Ammon's horn (tissue), 1 donor: ENCODE data around the gene KCNH5.
A peak's percentile ranks its signal among the peaks of the same experiment; 100 is the strongest.

Experiments
- DNase-seq: peaks from one replicate; pipeline ENCODE4 v3.0.0-alpha.2; 2016; ENCODE audit warnings: low spot score

KCNH5 gene

GRCh38 chr14:62739647-62740046 is 305.6 kb downstream of the KCNH5 start:
- DNase-seq, result no peak

GRCh38 chr14:62736048-62737043 is 308.9 kb downstream of the KCNH5 start:
- no peak for DNase-seq

- DNase-seq, result no peak
Measured at GRCh38 chr14:62734831-62735230, 310.4 kb downstream of the KCNH5 start.

- DNase-seq, result no peak
Measured at GRCh38 chr14:62722406-62722805, 322.9 kb downstream of the KCNH5 start.

- no peak for DNase-seq
Measured at GRCh38 chr14:62718629-62719028, 326.6 kb downstream of the KCNH5 start.

- no peak for DNase-seq
Measured at GRCh38 chr14:62711351-62712023, 333.8 kb downstream of the KCNH5 start.

GRCh38 chr14:62710811-62711210 is 334.4 kb downstream of the KCNH5 start:
- DNase-seq, result no peak

GRCh38 chr14:62709773-62710172 is 335.5 kb downstream of the KCNH5 start:
- DNase-seq, result no peak

GRCh38 chr14:62706217-62706616 is 339.0 kb downstream of the KCNH5 start:
- DNase-seq, result no peak

- DNase-seq, result no peak
Measured at GRCh38 chr14:62697461-62697860, 347.8 kb downstream of the KCNH5 start.

GRCh38 chr14:62696929-62697328 is 348.3 kb downstream of the KCNH5 start:
- DNase-seq, result no peak

GRCh38 chr14:62696331-62696924 is 348.8 kb downstream of the KCNH5 start:
- DNase-seq, result no peak

- no peak for DNase-seq
Measured at GRCh38 chr14:62694075-62694474, 351.2 kb downstream of the KCNH5 start.

GRCh38 chr14:62692490-62693106 is 352.7 kb downstream of the KCNH5 start:
- DNase-seq, result no peak

GRCh38 chr14:62691647-62692489 is 353.4 kb downstream of the KCNH5 start:
- peak; percentile 24 for DNase-seq

- no peak for DNase-seq
Measured at GRCh38 chr14:62689733-62690132, 355.5 kb downstream of the KCNH5 start.

GRCh38 chr14:62687818-62688217 is 357.4 kb downstream of the KCNH5 start:
- DNase-seq, result no peak

- DNase-seq, result no peak
Measured at GRCh38 chr14:62684376-62684775, 360.9 kb downstream of the KCNH5 start.

GRCh38 chr14:62682208-62682607 is 363.1 kb downstream of the KCNH5 start:
- DNase-seq, result no peak

- peak; percentile 24 for DNase-seq
Measured at GRCh38 chr14:62674563-62675237, 370.6 kb downstream of the KCNH5 start.
